SK-N-SH treated with all-trans-retinoic acid at 6 μM for 48 hours (cell line): ENCODE results near the gene STAT5A.

Experiments
- ATAC-seq: fragments of 200-7000 bp; cut with Tn5 transposase; 3 replicates; pipeline ENCODE4 v1.9.1; 2020; ENCODE audit warnings: mild to moderate bottlenecking, moderate library complexity
- ARNTL ChIP-seq: fragments of 450-650 bp; formaldehyde crosslinking; IDR thresholded peaks from 2 replicates; pipeline ENCODE4 v1.5.0; 2020; ENCODE audit warnings: low read depth, mild to moderate bottlenecking, moderate library complexity, borderline replicate concordance
- BACH2 ChIP-seq: fragments of 250-450 bp; sonication (Bioruptor Pico); IDR thresholded peaks from 2 replicates; pipeline ENCODE4 v1.9.0; 2021; ENCODE audit warnings: mild to moderate bottlenecking, borderline replicate concordance
- CREB5 ChIP-seq: fragments of 250-450 bp; sonication (Bioruptor Pico); IDR thresholded peaks from 2 replicates; pipeline ENCODE4 v1.5.1; 2020; ENCODE audit warnings: low read depth, mild to moderate bottlenecking, moderate library complexity
- CSDC2 ChIP-seq: fragments of 250-450 bp; sonication (Bioruptor Pico); IDR thresholded peaks from 2 replicates; pipeline ENCODE4 v1.5.0; 2020; ENCODE audit warnings: mild to moderate bottlenecking, moderate library complexity
- CSRNP3 ChIP-seq: fragments of 250-450 bp; sonication (Bioruptor Pico); IDR thresholded peaks from 2 replicates; pipeline ENCODE4 v1.5.1; 2021; ENCODE audit warnings: mild to moderate bottlenecking, moderate library complexity
- ESRRG ChIP-seq: fragments of 250-450 bp; sonication (Bioruptor Pico); IDR thresholded peaks from 2 replicates; pipeline ENCODE4 v1.6.1; 2021; ENCODE audit warnings: mild to moderate bottlenecking
- ISL1 ChIP-seq: fragments of 250-450 bp; sonication (Bioruptor Pico); IDR thresholded peaks from 2 replicates; pipeline ENCODE4 v2.1.2; 2022; ENCODE audit warnings: mild to moderate bottlenecking, moderate library complexity
- OSR1 ChIP-seq: fragments of 250-450 bp; sonication (Bioruptor Pico); IDR thresholded peaks from 2 replicates; pipeline ENCODE4 v1.8.0; 2022; ENCODE audit warnings: moderate library complexity, mild to moderate bottlenecking, inconsistent platforms
- PATZ1 ChIP-seq: fragments of 250-450 bp; sonication (Bioruptor Pico); IDR thresholded peaks from 2 replicates; pipeline ENCODE4 v1.8.0; 2020; ENCODE audit warnings: mild to moderate bottlenecking, moderate library complexity, borderline replicate concordance
- POU6F1 ChIP-seq: fragments of 250-450 bp; sonication (Bioruptor Pico); IDR thresholded peaks from 2 replicates; pipeline ENCODE4 v1.8.0; 2021; ENCODE audit warnings: low read depth, mild to moderate bottlenecking, moderate library complexity, borderline replicate concordance
- PPARA ChIP-seq: fragments of 250-450 bp; sonication (Bioruptor Pico); IDR thresholded peaks from 2 replicates; pipeline ENCODE4 v1.5.0; 2020; ENCODE audit warnings: mild to moderate bottlenecking, borderline replicate concordance
- SNAI2 ChIP-seq: fragments of 250-450 bp; sonication (Bioruptor Pico); IDR thresholded peaks from 2 replicates; pipeline ENCODE4 v1.5.0; 2020; ENCODE audit warnings: mild to moderate bottlenecking, moderate library complexity
- TOX ChIP-seq: fragments of 250-450 bp; sonication (Bioruptor Pico); IDR thresholded peaks from 2 replicates; pipeline ENCODE4 v1.8.0; 2021; ENCODE audit warnings: mild to moderate bottlenecking, moderate library complexity, borderline replicate concordance
- TSHZ2 ChIP-seq: fragments of 250-450 bp; sonication (Bioruptor Pico); IDR thresholded peaks from 2 replicates; pipeline ENCODE4 v1.5.0; 2020; ENCODE audit warnings: mild to moderate bottlenecking, moderate library complexity
- ZC3H10 ChIP-seq: fragments of 250-450 bp; sonication (Bioruptor Pico); IDR thresholded peaks from 2 replicates; pipeline ENCODE4 v1.5.1; 2021; ENCODE audit warnings: mild to moderate bottlenecking, moderate library complexity
- ZFP3 ChIP-seq: fragments of 250-450 bp; sonication (Bioruptor Pico); IDR thresholded peaks from 2 replicates; pipeline ENCODE4 v1.5.0; 2020; ENCODE audit warnings: mild to moderate bottlenecking, moderate library complexity
- ZFP30 ChIP-seq: fragments of 450-650 bp; formaldehyde crosslinking; IDR thresholded peaks from 2 replicates; pipeline ENCODE4 v1.5.0; 2022; ENCODE audit warnings: mild to moderate bottlenecking, moderate library complexity
- ZNF565 ChIP-seq: fragments of 450-650 bp; formaldehyde crosslinking; conservative IDR thresholded peaks from 2 replicates; pipeline ENCODE4 v1.5.0; 2020; ENCODE audit warnings: low read depth, mild to moderate bottlenecking, moderate library complexity
- ZNF70 ChIP-seq: fragments of 450-650 bp; formaldehyde crosslinking; IDR thresholded peaks from 2 replicates; pipeline ENCODE4 v1.5.0; 2020; ENCODE audit warnings: mild to moderate bottlenecking, moderate library complexity
- ZNF8 ChIP-seq: fragments of 450-650 bp; formaldehyde crosslinking; IDR thresholded peaks from 2 replicates; pipeline ENCODE4 v1.5.0; 2020; ENCODE audit warnings: mild to moderate bottlenecking, moderate library complexity

Gene STAT5A

GRCh38 chr17:42306385-42306667, 18.0 kb downstream of the STAT5A start:
- ATAC-seq, result no peak
- TF ChIP-seq TSHZ2, result no peak
- TF ChIP-seq ZNF70 (CRISPR knock-in tag), result no peak
- TF ChIP-seq CSDC2, result no peak
- TF ChIP-seq ISL1, result no peak
- no peak for TF ChIP-seq ZNF565 (CRISPR knock-in tag)
- no peak for TF ChIP-seq PPARA (CRISPR knock-in tag)
- no peak for TF ChIP-seq ZFP3 (CRISPR knock-in tag)
- no peak for TF ChIP-seq PATZ1
- no peak for TF ChIP-seq ZC3H10 (CRISPR knock-in tag)
- TF ChIP-seq ZNF8 (CRISPR knock-in tag), result no peak

- no peak for ATAC-seq
Measured at GRCh38 chr17:42307362-42307927, 19.1 kb downstream of the STAT5A start.

More at GRCh38 chr17:42307362-42307927, 19.1 kb downstream of the STAT5A start:
- TF ChIP-seq BACH2 (CRISPR knock-in tag) (no peak), ESRRG (CRISPR knock-in tag) (no peak), ARNTL (CRISPR knock-in tag) (no peak), CSDC2 (no peak), ZNF8 (CRISPR knock-in tag) (no peak), ISL1 (no peak), ZFP30 (no peak), PPARA (CRISPR knock-in tag) (no peak), POU6F1 (no peak), TOX (CRISPR knock-in tag) (no peak), ZNF565 (CRISPR knock-in tag) (no peak), ZC3H10 (CRISPR knock-in tag) (no peak), PATZ1 (no peak), OSR1 (CRISPR knock-in tag) (no peak), CSRNP3 (CRISPR knock-in tag) (no peak), CREB5 (no peak), SNAI2 (CRISPR knock-in tag) (no peak)
